ENCODE measurements around the gene CFLAR. TPM values are rescaled to one million over a fixed set of nuclear protein-coding genes. Genes with fewer than 3 reads are reported as not detected.

The CFLAR gene
- total RNA-seq, 1 experiment from 2014 or later, result 21.5 TPM

DNA sequence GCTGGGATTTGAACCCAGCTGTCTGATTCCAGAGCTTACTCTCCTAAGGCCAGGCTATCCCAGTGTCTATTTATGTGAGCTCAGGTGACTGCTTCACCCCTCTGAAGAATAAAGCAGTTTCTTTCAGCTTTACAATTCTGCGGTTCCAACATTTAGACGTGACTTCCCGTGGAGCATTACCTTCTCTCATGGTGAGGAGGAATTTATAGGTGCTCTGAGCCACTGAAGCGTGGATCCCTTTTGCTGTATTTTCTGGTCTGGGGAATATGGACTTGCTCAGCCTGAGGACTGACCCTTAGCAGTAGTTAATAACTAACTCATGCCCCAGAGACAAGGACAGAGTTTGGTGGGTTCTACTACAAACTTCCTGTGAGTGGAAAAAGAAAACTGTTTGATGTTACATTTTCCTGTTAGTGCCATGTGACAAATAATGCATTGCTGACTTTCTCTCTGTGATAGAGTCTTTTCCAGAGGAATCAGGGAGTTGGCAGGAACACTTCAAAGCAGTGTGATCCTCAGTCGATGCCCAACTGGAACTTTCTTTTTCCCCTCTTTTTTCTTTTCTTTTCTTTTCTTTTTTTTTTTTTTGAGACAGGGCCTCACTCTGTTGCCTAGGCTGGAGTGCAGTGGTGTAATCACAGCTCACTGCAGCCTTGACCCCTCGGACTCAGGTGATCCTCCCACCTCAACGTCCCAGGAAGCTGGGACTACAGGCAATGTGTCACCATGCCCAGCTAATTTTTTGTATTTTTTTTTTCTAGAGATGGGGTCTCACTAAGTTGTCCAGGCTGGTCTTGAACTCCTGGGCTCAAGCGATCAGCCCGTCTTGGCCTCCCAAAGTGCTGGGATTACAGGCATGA lies 88.9 kb downstream of the CFLAR start:
- ATAC-seq (no peak), DNase-seq (ENCODE audit: low spot score) (no peak)
- no peaks in the 10 kb centered on the region; the same call in 1 of the 2 replicates for H3K27me3 Mint-ChIP-seq (ENCODE audit: low read depth)
- POLR2A ChIA-PET, result no interaction called here
- H3K27ac Mint-ChIP-seq, result no peak overlapping the region
- TF ChIP-seq JAZF1 (CRISPR knock-in tag; IDR thresholded peaks at IDR 0.05) (no peak), ZNF232 (CRISPR knock-in tag; IDR thresholded peaks at IDR 0.05) (no peak)
- TF ChIP-seq, protein P1, sequence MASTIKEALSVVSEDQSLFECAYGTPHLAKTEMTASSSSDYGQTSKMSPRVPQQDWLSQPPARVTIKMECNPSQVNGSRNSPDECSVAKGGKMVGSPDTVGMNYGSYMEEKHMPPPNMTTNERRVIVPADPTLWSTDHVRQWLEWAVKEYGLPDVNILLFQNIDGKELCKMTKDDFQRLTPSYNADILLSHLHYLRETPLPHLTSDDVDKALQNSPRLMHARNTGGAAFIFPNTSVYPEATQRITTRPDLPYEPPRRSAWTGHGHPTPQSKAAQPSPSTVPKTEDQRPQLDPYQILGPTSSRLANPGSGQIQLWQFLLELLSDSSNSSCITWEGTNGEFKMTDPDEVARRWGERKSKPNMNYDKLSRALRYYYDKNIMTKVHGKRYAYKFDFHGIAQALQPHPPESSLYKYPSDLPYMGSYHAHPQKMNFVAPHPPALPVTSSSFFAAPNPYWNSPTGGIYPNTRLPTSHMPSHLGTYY (CRISPR knock-in tag; IDR thresholded peaks at IDR 0.05), result no peak
- H3K4me1 Mint-ChIP-seq, result peaks cover 3% of the 10 kb centered on the region; the same call in 1 of the 2 replicates
- CTCF ChIA-PET, result interaction anchor here (1.5 kb wide), 1 partner anchor 27 kb away, joined by 3 read pairs; no protein-coding TSS in a partner anchor
- no peaks in the 10 kb centered on the region for H3K9me3 Mint-ChIP-seq
- H3K36me3 Mint-ChIP-seq, result no peaks in the 10 kb centered on the region
- H3K4me3 Mint-ChIP-seq, result no peak overlapping the region

DNA sequence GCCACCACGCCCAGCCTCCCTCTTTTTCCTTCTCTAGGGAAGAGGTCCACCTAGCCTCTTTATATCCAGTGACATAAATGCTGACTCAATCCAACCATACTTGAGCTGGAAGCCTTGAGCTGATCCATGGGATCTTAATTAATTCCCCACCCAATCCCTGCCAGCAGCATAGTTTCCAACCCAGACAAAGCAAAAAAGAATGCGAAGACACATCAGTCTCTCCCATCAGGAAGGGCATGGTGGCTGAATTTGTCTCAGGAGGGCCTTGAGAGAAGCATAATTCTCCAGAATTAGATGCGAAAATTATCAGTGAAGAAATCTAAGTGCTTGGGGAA lies 89.5 kb downstream of the CFLAR start:
- Mint-ChIP-seq H3K36me3 (no peaks in the 10 kb centered on the region), H3K4me3 (no peak overlapping the region), H3K4me1 (peaks cover 2% of the 10 kb centered on the region), H3K9me3 (no peaks in the 10 kb centered on the region), H3K27me3 (ENCODE audit: low read depth) (no peaks in the 10 kb centered on the region; the same call in 1 of the 2 replicates), H3K27ac (peak overlapping the region; percentile 15; the same call in 1 of the 2 replicates)
- ChIA-PET CTCF (no interaction called here), POLR2A (no interaction called here)
- ATAC-seq (no peak), DNase-seq (ENCODE audit: low spot score) (no peak)
- TF ChIP-seq IRF2 (CRISPR knock-in tag; IDR thresholded peaks at IDR 0.05; ENCODE audit: borderline replicate concordance, low read depth) (no peak), GTF2I (CRISPR knock-in tag; conservative IDR thresholded peaks at IDR 0.05) (no peak), FOXP1 (CRISPR knock-in tag; IDR thresholded peaks at IDR 0.05; ENCODE audit: borderline replicate concordance) (no peak), ZNF138 (CRISPR knock-in tag; conservative IDR thresholded peaks at IDR 0.05) (no peak), TP53 (CRISPR knock-in tag; IDR thresholded peaks at IDR 0.05) (no peak), TCF7 (CRISPR knock-in tag; IDR thresholded peaks at IDR 0.05; ENCODE audit: low read depth) (no peak), ATF1 (CRISPR knock-in tag; IDR thresholded peaks at IDR 0.05) (no peak), GABPB1 (CRISPR knock-in tag; IDR thresholded peaks at IDR 0.05) (no peak)
- TF ChIP-seq, protein P2, sequence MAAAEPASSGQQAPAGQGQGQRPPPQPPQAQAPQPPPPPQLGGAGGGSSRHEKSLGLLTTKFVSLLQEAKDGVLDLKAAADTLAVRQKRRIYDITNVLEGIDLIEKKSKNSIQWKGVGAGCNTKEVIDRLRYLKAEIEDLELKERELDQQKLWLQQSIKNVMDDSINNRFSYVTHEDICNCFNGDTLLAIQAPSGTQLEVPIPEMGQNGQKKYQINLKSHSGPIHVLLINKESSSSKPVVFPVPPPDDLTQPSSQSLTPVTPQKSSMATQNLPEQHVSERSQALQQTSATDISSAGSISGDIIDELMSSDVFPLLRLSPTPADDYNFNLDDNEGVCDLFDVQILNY (CRISPR knock-in tag; IDR thresholded peaks at IDR 0.05), result no peak
- TF ChIP-seq, protein P3, sequence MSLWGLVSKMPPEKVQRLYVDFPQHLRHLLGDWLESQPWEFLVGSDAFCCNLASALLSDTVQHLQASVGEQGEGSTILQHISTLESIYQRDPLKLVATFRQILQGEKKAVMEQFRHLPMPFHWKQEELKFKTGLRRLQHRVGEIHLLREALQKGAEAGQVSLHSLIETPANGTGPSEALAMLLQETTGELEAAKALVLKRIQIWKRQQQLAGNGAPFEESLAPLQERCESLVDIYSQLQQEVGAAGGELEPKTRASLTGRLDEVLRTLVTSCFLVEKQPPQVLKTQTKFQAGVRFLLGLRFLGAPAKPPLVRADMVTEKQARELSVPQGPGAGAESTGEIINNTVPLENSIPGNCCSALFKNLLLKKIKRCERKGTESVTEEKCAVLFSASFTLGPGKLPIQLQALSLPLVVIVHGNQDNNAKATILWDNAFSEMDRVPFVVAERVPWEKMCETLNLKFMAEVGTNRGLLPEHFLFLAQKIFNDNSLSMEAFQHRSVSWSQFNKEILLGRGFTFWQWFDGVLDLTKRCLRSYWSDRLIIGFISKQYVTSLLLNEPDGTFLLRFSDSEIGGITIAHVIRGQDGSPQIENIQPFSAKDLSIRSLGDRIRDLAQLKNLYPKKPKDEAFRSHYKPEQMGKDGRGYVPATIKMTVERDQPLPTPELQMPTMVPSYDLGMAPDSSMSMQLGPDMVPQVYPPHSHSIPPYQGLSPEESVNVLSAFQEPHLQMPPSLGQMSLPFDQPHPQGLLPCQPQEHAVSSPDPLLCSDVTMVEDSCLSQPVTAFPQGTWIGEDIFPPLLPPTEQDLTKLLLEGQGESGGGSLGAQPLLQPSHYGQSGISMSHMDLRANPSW (CRISPR knock-in tag; conservative IDR thresholded peaks at IDR 0.05; ENCODE audit: low read depth), result no peak
- TF ChIP-seq, protein P4, sequence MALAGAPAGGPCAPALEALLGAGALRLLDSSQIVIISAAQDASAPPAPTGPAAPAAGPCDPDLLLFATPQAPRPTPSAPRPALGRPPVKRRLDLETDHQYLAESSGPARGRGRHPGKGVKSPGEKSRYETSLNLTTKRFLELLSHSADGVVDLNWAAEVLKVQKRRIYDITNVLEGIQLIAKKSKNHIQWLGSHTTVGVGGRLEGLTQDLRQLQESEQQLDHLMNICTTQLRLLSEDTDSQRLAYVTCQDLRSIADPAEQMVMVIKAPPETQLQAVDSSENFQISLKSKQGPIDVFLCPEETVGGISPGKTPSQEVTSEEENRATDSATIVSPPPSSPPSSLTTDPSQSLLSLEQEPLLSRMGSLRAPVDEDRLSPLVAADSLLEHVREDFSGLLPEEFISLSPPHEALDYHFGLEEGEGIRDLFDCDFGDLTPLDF (CRISPR knock-in tag; IDR thresholded peaks at IDR 0.05), result no peak
- TF ChIP-seq, protein P5, sequence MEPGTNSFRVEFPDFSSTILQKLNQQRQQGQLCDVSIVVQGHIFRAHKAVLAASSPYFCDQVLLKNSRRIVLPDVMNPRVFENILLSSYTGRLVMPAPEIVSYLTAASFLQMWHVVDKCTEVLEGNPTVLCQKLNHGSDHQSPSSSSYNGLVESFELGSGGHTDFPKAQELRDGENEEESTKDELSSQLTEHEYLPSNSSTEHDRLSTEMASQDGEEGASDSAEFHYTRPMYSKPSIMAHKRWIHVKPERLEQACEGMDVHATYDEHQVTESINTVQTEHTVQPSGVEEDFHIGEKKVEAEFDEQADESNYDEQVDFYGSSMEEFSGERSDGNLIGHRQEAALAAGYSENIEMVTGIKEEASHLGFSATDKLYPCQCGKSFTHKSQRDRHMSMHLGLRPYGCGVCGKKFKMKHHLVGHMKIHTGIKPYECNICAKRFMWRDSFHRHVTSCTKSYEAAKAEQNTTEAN (CRISPR knock-in tag; IDR thresholded peaks at IDR 0.05), result no peak
- TF ChIP-seq, protein P6, sequence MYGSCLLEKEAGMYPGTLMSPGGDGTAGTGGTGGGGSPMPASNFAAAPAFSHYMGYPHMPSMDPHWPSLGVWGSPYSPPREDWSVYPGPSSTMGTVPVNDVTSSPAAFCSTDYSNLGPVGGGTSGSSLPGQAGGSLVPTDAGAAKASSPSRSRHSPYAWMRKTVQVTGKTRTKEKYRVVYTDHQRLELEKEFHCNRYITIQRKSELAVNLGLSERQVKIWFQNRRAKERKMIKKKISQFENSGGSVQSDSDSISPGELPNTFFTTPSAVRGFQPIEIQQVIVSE (CRISPR knock-in tag; IDR thresholded peaks at IDR 0.05; ENCODE audit: borderline replicate concordance), result no peak

Measured in WTC11 (cell line).